K562 (cell line): ENCODE data around the gene MAZ. TPM values are rescaled to one million over a fixed set of nuclear protein-coding genes. Genes with fewer than 3 reads are reported as not detected.

ENCODE experiments used
- ATAC-seq: fragments of 200-7000 bp; cut with Tn5 transposase; 3 replicates; pipeline ENCODE4 v1.9.1; 2020; ENCODE audit warnings: moderate library complexity
- BruUV-seq: library from RNA; stranded (reverse); fragments of 400-500 nt; replicated peaks from 2 replicates; lab custom pipeline; 2021; lab: Mats Ljungman, UMichigan
- CTCF ChIA-PET: fragments of 300-600 bp; formaldehyde crosslinking; extraction: SDS; loops from one replicate; lab custom pipeline; 2021; ENCODE audit warnings: low intra/inter-chr PET ratio; lab: Yijun Ruan, JAX
- POLR2A ChIA-PET: fragments of 300-600, 350-650 bp; sonication (Branson Sonifier 250); formaldehyde crosslinking; extraction: SDS; loops from one replicate; lab custom pipeline; 2021; ENCODE audit warnings: antibody characterized with exemption, inconsistent platforms; lab: Yijun Ruan, JAX
- DNase-seq, 4 experiments: peaks; one replicate each; pipeline versions ENCODE4 v3.0.0 to v3.0.0-alpha.2; 2011 to 2018; ENCODE audit warnings: low spot score in 3 of 4, mixed read lengths in 3 of 4; ENCODE audit errors: extremely low read depth in 1 of 4
- FAIRE-seq: peaks from 2 replicates; lab custom pipeline; 2011; peaks lifted over from hg19 to GRCh38; lab: Jason Lieb, UNC
- H2AFZ ChIP-seq: 2 replicates; pipeline ENCODE4 v1.6.0; 2011; ENCODE audit warnings: low read depth, low read length, control low read depth, inconsistent platforms
- H3K27ac ChIP-seq: fragments of 200-600 bp; 3 replicates; pipeline ENCODE4 v1.8.0; 2011; ENCODE audit warnings: low read depth, mild to moderate bottlenecking, control low read depth, inconsistent platforms, low read length, moderate library complexity, mixed read lengths; ENCODE audit errors: extremely low read depth
- H3K27me3 ChIP-seq, 2 experiments: fragments of 300-600 bp in 1 of 2; 2 replicates in 1 of 2; 3 replicates in 1 of 2; pipeline versions ENCODE4 v1.6.0 to v1.8.0; 2011; ENCODE audit warnings: inconsistent platforms in 2 of 2, low read length in 2 of 2, mild to moderate bottlenecking in 1 of 2, mixed read lengths in 1 of 2, moderate library complexity in 1 of 2; ENCODE audit not compliant: control insufficient read depth in 2 of 2, insufficient read depth in 2 of 2
- H3K36me3 ChIP-seq: fragments of 300-600 bp; 3 replicates; pipeline ENCODE4 v1.8.0; 2011; ENCODE audit warnings: mild to moderate bottlenecking, low read length, inconsistent platforms; ENCODE audit not compliant: control insufficient read depth, insufficient read depth
- H3K4me1 ChIP-seq, 2 experiments: fragments of 200-600 bp in 1 of 2; replicated peaks in 1 of 2; 2 replicates in 1 of 2; 3 replicates in 1 of 2; pipeline versions ENCODE4 v1.5.1 to v1.8.0; 2011; ENCODE audit warnings: inconsistent platforms in 2 of 2, low read length in 2 of 2, mild to moderate bottlenecking in 1 of 2, mixed read lengths in 1 of 2, moderate library complexity in 1 of 2; ENCODE audit not compliant: control insufficient read depth in 2 of 2, insufficient read depth in 2 of 2
- H3K4me2 ChIP-seq: 2 replicates; pipeline ENCODE4 v1.6.1; 2011; ENCODE audit warnings: low read length, control low read depth, inconsistent platforms, mixed read lengths; ENCODE audit not compliant: insufficient read depth
- H3K4me3 ChIP-seq: fragments of 200-600 bp; sonication (generic), shearing (Covaris generic); 2 replicates; pipeline ENCODE4 v1.5.1; 2016; ENCODE audit warnings: control low read depth, inconsistent platforms
- H3K79me2 ChIP-seq: fragments of 200-600 bp; 3 replicates; pipeline ENCODE4 v1.8.0; 2011; ENCODE audit warnings: low read length, inconsistent platforms; ENCODE audit not compliant: control insufficient read depth, insufficient read depth
- H3K9ac ChIP-seq, 2 experiments: 2 replicates each; pipeline versions ENCODE4 v1.6.0 to v1.6.1; 2011; ENCODE audit warnings: low read depth in 2 of 2, low read length in 2 of 2, control low read depth in 1 of 2, inconsistent platforms in 1 of 2, mild to moderate bottlenecking in 1 of 2, mixed read lengths in 1 of 2; ENCODE audit not compliant: insufficient read depth in 1 of 2
- H3K9me1 ChIP-seq: one replicate; pipeline ENCODE4 v1.6.0; 2011; ENCODE audit warnings: inconsistent platforms, mild to moderate bottlenecking, low read length, moderate library complexity; ENCODE audit not compliant: control insufficient read depth, insufficient read depth
- H3K9me3 ChIP-seq: replicated peaks from 2 replicates; pipeline ENCODE4 v1.5.1; 2011; ENCODE audit warnings: low read depth, low read length, inconsistent platforms; ENCODE audit not compliant: control insufficient read depth, insufficient read depth
- H4K20me1 ChIP-seq: replicated peaks from 2 replicates; pipeline ENCODE4 v1.6.1; 2011; ENCODE audit warnings: low read length, inconsistent platforms, mixed read lengths; ENCODE audit not compliant: control insufficient read depth, insufficient read depth
- CBFA2T2 ChIP-seq: fragments of 450-650 bp; conservative IDR thresholded peaks from 2 replicates; pipeline ENCODE4 v1.6.1; 2017; ENCODE audit warnings: mild to moderate bottlenecking
- CBX1 ChIP-seq: sonication (generic); IDR thresholded peaks from 2 replicates; pipeline ENCODE4 v1.6.1; 2016; ENCODE audit warnings: antibody characterized with exemption, low read depth, mild to moderate bottlenecking
- ETV6 ChIP-seq, 3 experiments: fragments of 150-350 bp in 1 of 3; sonication (generic) in 1 of 3; formaldehyde crosslinking in 1 of 3; IDR thresholded peaks; 2 replicates each; pipeline versions ENCODE4 v1.6.1 to v1.8.0; 2014 to 2022; ENCODE audit warnings: borderline replicate concordance in 2 of 3, low read depth in 2 of 3, antibody characterized with exemption in 1 of 3, low read length in 1 of 3, mild to moderate bottlenecking in 1 of 3, missing genetic modification reagents in 1 of 3
- FIP1L1 ChIP-seq: fragments of 200-400 bp; formaldehyde crosslinking; IDR thresholded peaks from 2 replicates; pipeline ENCODE4 v1.6.1; 2018; ENCODE audit warnings: mild to moderate bottlenecking, low read depth, low read length; ENCODE audit not compliant: poor library complexity, severe bottlenecking
- KAT7 ChIP-seq: sonication (generic); formaldehyde crosslinking; IDR thresholded peaks from 2 replicates; pipeline ENCODE4 v1.8.0; 2022; ENCODE audit warnings: missing genetic modification reagents, mild to moderate bottlenecking, borderline replicate concordance
- MED1 ChIP-seq: sonication (generic); formaldehyde crosslinking; IDR thresholded peaks from 2 replicates; pipeline ENCODE4 v1.8.1; 2023; ENCODE audit warnings: missing genetic modification reagents, borderline replicate concordance
- NFE2L1 ChIP-seq: fragments of 450-650 bp; IDR thresholded peaks from 2 replicates; pipeline ENCODE4 v1.6.1; 2016; ENCODE audit warnings: missing genetic modification characterization, low read depth, mild to moderate bottlenecking, missing compliant biosample characterization, moderate library complexity, borderline replicate concordance
- RBFOX2 ChIP-seq: fragments of 200-400 bp; formaldehyde crosslinking; IDR thresholded peaks from 2 replicates; pipeline ENCODE4 v1.6.1; 2017; ENCODE audit warnings: low read depth, mild to moderate bottlenecking, low read length, moderate library complexity
- RBM25 ChIP-seq: fragments of 200-400 bp; formaldehyde crosslinking; IDR thresholded peaks from 2 replicates; pipeline ENCODE4 v1.6.1; 2018; ENCODE audit warnings: low read length, low read depth, moderate library complexity; ENCODE audit not compliant: severe bottlenecking
- ZNF316 ChIP-seq: fragments of 450-650 bp; IDR thresholded peaks from 2 replicates; pipeline ENCODE4 v1.6.1; 2016
- WGBS: fragments of 100-300 bp; shearing (Covaris generic); methylation state at CpG from one replicate; pipeline ENCODE4 v1.1.6; 2016; ENCODE audit warnings: low coverage, mixed read lengths; ENCODE audit not compliant: insufficient coverage; ENCODE audit errors: missing lambda C conversion rate; 5-methylcytosine and 5-hydroxymethylcytosine counted together
- in situ Hi-C: fragments of 300-500 bp; cut with MboI; formaldehyde crosslinking; loops from 4 replicates; pipeline ENCODE4 v1.15.0; 2018; ENCODE audit warnings: inconsistent platforms, mixed read lengths
- intact Hi-C: fragments of 100-400 bp; cut with micrococcal nuclease; formaldehyde crosslinking; loops from 2 replicates; pipeline ENCODE4 v1.14.2; 2022
- polyA plus RNA-seq, 8 experiments: library from polyadenylated mRNA; depleted of rRNA in 4 of 8; stranded (reverse) in 5 of 8; unstranded in 3 of 8; fragments of >200 nt; fragmentation: Nextera tagmentation in 2 of 8; fragmentation: Illumina TruSeq in 1 of 8; extraction: Ambion mirVana in 2 of 8; extraction: Trizol in 1 of 8; gene quantifications; 2 replicates each; pipeline versions ENCODE4 v1.2.1 to v1.2.3, GENCODE V29; 2011 to 2014; ENCODE audit warnings: inconsistent platforms in 1 of 8, missing spikeins in 1 of 8
- total RNA-seq, 7 experiments: library from RNA; depleted of rRNA in 6 of 7; stranded (reverse); fragments of >200 nt in 6 of 7; fragmentation: Illumina TruSeq in 2 of 7; extraction: Trizol in 2 of 7; gene quantifications; 2 replicates each; pipeline versions ENCODE4 v1.2.1 to v1.2.3, GENCODE V29; 2011 to 2021; ENCODE audit warnings: low replicate concordance in 1 of 7
- TF ChIP-seq, protein P1 (sequence below): fragments of 450-650 bp; IDR thresholded peaks from 2 replicates; pipeline ENCODE4 v1.6.1; 2016; ENCODE audit warnings: borderline replicate concordance
- TF ChIP-seq, protein P2 (sequence below): fragments of 450-650 bp; IDR thresholded peaks from one replicate; pipeline ENCODE4 v1.6.1; 2018; ENCODE audit warnings: mild to moderate bottlenecking, moderate library complexity; ENCODE audit not compliant: partially characterized antibody
- TF ChIP-seq, protein P3 (sequence below): fragments of 250-450 bp; sonication (Bioruptor Pico); IDR thresholded peaks from 2 replicates; pipeline ENCODE4 v1.9.0; 2021; ENCODE audit warnings: mild to moderate bottlenecking
- TF ChIP-seq, protein P4 (sequence below): fragments of 450-650 bp; formaldehyde crosslinking; IDR thresholded peaks from 2 replicates; pipeline ENCODE4 v1.4.0; 2022; ENCODE audit warnings: missing genetic modification characterization

Gene MAZ
- total and polyA plus RNA-seq, 9 of the 15 experiments (the other 6 are each of a cell fraction or from before 2014, with no cell fraction given): 45.4 to 532 (median 250) TPM

DNA sequence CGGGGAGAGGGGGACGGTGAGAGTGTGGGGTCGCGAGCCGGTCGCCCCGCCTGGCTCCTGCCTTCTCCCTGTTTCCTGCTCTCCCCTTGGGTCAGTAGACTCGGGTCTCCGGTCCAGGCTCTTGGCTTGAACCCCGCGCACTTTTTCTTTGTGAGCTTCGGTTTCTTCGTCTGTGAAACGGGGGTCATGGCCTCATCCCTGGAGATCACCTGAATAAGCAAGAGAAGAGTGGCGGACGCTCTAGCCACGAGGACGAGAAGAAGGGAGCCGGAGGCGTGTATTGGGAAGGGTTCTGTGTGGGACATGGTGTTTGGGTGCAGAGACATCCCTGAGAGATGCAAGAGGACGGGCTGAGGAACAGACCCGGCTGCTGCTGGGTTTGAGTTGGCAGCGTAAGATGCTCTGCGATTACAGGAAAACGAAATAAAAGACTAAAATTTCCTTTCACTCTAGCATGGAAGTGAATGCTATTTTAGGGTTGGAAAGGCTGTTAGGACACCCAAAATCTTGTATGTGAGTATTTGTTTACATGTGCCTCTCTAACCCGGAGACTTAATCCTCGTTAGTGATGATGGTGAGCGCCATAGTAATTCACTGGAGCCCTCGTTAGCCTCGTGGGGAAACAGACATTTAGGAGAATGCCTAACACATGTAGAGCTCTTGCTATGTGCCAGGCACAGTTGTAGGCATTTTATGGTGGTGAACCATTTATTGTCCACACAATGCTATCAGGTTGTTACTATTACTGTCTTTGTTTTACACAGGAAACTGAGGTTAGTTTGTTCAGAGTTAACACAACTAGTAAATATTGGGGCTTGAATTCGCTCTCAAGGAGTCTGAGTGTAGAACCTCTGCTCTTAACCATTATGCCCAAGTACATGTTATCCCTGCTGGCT, 15.1 kb upstream of the MAZ start:
- Histone ChIP-seq H3K27me3 (no peaks in the 10 kb centered on the region), H3K9me3 (no peaks in the 10 kb centered on the region), H3K9me1 (no peaks in the 10 kb centered on the region), H3K27ac (peak overlapping the region; percentile 83), H3K79me2 (peaks cover 65% of the 10 kb centered on the region), H3K4me2 (peak overlapping the region; percentile 93), H2AFZ (peak overlapping the region; percentile 87), H3K4me3 (peak overlapping the region; percentile 89), H3K9ac (peak overlapping the region; percentile 90 to 96), H3K36me3 (peaks cover 44% of the 10 kb centered on the region), H3K4me1 (peaks cover 14 to 17% of the 10 kb centered on the region in 2 experiments), H4K20me1 (peaks cover 10% of the 10 kb centered on the region; the same call in 1 of the 2 replicates)
- ATAC-seq (peak; percentile 43), DNase-seq (peak in 1 of 4 experiments; percentile 30), FAIRE-seq (no peak)
- TSS peak; percentile 64 for BruUV-seq
- 0% methylated on average over 20 of the region's 31 CpGs for WGBS
- ChIA-PET CTCF (interaction anchor here (1.2 kb wide), 1 partner anchor 62 kb away, joined by 3 read pairs; no protein-coding TSS in a partner anchor), POLR2A (interaction anchor here (0.6 to 7.1 kb wide), 9 partner anchors 11 to 182 kb away, joined by 3 to 114 read pairs (median 4); partner anchors contain the start of genes MAZ, TAOK2 and ZG16)
- intact Hi-C loops (loop anchor here (1.0 kb wide), 1 partner anchor 14 kb away; no protein-coding TSS in a partner anchor), in situ Hi-C loops (no loop called here)
- TF ChIP-seq, protein P1, sequence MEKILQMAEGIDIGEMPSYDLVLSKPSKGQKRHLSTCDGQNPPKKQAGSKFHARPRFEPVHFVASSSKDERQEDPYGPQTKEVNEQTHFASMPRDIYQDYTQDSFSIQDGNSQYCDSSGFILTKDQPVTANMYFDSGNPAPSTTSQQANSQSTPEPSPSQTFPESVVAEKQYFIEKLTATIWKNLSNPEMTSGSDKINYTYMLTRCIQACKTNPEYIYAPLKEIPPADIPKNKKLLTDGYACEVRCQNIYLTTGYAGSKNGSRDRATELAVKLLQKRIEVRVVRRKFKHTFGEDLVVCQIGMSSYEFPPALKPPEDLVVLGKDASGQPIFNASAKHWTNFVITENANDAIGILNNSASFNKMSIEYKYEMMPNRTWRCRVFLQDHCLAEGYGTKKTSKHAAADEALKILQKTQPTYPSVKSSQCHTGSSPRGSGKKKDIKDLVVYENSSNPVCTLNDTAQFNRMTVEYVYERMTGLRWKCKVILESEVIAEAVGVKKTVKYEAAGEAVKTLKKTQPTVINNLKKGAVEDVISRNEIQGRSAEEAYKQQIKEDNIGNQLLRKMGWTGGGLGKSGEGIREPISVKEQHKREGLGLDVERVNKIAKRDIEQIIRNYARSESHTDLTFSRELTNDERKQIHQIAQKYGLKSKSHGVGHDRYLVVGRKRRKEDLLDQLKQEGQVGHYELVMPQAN: 0 out of 2 replicates have a peak, but pooled peaks have one; percentile 16
- TF ChIP-seq, protein P2, sequence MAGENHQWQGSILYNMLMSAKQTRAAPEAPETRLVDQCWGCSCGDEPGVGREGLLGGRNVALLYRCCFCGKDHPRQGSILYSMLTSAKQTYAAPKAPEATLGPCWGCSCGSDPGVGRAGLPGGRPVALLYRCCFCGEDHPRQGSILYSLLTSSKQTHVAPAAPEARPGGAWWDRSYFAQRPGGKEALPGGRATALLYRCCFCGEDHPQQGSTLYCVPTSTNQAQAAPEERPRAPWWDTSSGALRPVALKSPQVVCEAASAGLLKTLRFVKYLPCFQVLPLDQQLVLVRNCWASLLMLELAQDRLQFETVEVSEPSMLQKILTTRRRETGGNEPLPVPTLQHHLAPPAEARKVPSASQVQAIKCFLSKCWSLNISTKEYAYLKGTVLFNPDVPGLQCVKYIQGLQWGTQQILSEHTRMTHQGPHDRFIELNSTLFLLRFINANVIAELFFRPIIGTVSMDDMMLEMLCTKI: no peak
- TF ChIP-seq KAT7: peak; percentile 77; the same call in 1 of the 2 replicates
- no peak for TF ChIP-seq ZNF316
- TF ChIP-seq MED1 (CRISPR knock-in tag): 0 out of 2 replicates have a peak, but pooled peaks have one; percentile 67
- TF ChIP-seq, protein P3, sequence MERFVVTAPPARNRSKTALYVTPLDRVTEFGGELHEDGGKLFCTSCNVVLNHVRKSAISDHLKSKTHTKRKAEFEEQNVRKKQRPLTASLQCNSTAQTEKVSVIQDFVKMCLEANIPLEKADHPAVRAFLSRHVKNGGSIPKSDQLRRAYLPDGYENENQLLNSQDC (CRISPR knock-in tag): no peak
- peak; percentile 4 for TF ChIP-seq RBM25
- TF ChIP-seq CBFA2T2: no peak
- TF ChIP-seq, protein P4, sequence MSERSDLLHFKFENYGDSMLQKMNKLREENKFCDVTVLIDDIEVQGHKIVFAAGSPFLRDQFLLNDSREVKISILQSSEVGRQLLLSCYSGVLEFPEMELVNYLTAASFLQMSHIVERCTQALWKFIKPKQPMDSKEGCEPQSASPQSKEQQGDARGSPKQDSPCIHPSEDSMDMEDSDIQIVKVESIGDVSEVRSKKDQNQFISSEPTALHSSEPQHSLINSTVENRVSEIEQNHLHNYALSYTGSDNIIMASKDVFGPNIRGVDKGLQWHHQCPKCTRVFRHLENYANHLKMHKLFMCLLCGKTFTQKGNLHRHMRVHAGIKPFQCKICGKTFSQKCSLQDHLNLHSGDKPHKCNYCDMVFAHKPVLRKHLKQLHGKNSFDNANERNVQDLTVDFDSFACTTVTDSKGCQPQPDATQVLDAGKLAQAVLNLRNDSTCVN: no peak
- TF ChIP-seq RBFOX2: no peak
- TF ChIP-seq NFE2L1 (tag): no peak
- no peak for TF ChIP-seq ETV6 (IDR thresholded peaks at IDR 0.05; ENCODE audit: borderline replicate concordance in 1 of 2, low read depth in 2 of 2, low read length in 1 of 2)
- 0 out of 2 replicates have a peak, but pooled peaks have one; percentile 11 for TF ChIP-seq ETV6 (CRISPR knock-in tag; IDR thresholded peaks at IDR 0.05; ENCODE audit: borderline replicate concordance)
- TF ChIP-seq CBX1: no peak
- TF ChIP-seq FIP1L1: no peak
